Tibial nerve (tissue), 4 donors: Measurements from ENCODE around the gene URGCP. TPM values are rescaled to one million over a fixed set of nuclear protein-coding genes. Genes with fewer than 3 reads are reported as not detected.
"Not testable (repeated sequence)": the region's sequence is repeated elsewhere in the genome, so short reads cannot be mapped to it uniquely, and the experiment has no call there.

Experiments used
- DNase-seq, 2 donors: peaks; one replicate each; pipeline ENCODE4 v3.0.0-alpha.2; 2019; ENCODE audit warnings: low spot score in 2 of 2
- H3K27ac ChIP-seq, 4 donors: fragments of 200-600 bp; sonication (generic) in 3 of 4; one replicate each; pipeline ENCODE4 v1.5.1; 2017 to 2019; ENCODE audit warnings: mild to moderate bottlenecking in 1 of 4
- H3K27me3 ChIP-seq, 2 donors: fragments of 200-600 bp; sonication (generic) in 1 of 2; one replicate each; pipeline versions ENCODE4 v1.5.1 to v1.6.0; 2017 to 2019
- H3K36me3 ChIP-seq, 3 donors: fragments of 200-600 bp; sonication (generic); one replicate each; pipeline ENCODE4 v1.5.1; 2018 to 2019
- H3K4me1 ChIP-seq, 4 donors: fragments of 200-600 bp; sonication (generic) in 3 of 4; one replicate each; pipeline ENCODE4 v1.5.1; 2017 to 2019
- H3K4me3 ChIP-seq, 4 donors: fragments of 200-600 bp; sonication (generic) in 3 of 4; one replicate each; pipeline ENCODE4 v1.5.1; 2017 to 2019; ENCODE audit warnings: mild to moderate bottlenecking in 1 of 4, moderate library complexity in 1 of 4
- H3K9me3 ChIP-seq, 4 donors: fragments of 200-600 bp; sonication (generic) in 3 of 4; one replicate each; pipeline ENCODE4 v1.5.1; 2017 to 2019
- CTCF ChIP-seq, 5 experiments: fragments of 200-600 bp in 3 of 5; fragments of 450-650 bp in 2 of 5; sonication (generic) in 3 of 5; IDR thresholded peaks; one replicate each; pipeline ENCODE4 v1.5.1; 2016 to 2019; ENCODE audit warnings: antibody characterized with exemption in 5 of 5, mild to moderate bottlenecking in 3 of 5, moderate library complexity in 2 of 5
- EP300 ChIP-seq, 2 donors: sonication (generic); formaldehyde crosslinking; IDR thresholded peaks; one replicate each; pipeline ENCODE4 v1.6.1; 2017; ENCODE audit warnings: antibody characterized with exemption in 2 of 2, mild to moderate bottlenecking in 1 of 2
- POLR2A ChIP-seq, 2 donors: fragments of 450-650 bp; IDR thresholded peaks; one replicate each; pipeline ENCODE4 v1.6.1; 2017; ENCODE audit warnings: antibody characterized with exemption in 2 of 2, mild to moderate bottlenecking in 2 of 2, moderate library complexity in 2 of 2
- WGBS, 2 donors: methylation state at CpG; one replicate each; pipeline ENCODE4 v1.1.5; 2018; 5-methylcytosine and 5-hydroxymethylcytosine counted together
- small RNA-seq: library from RNA; depleted of rRNA; stranded (forward); fragments of <200 nt; gene quantifications from one replicate; pipeline ENCODE3, GENCODE V24; 2016
- total RNA-seq, 4 donors: library from RNA; depleted of rRNA; stranded (reverse); fragments of >200 nt; gene quantifications; one replicate each; pipeline ENCODE4 v1.1.0, GENCODE V29; 2016

The URGCP gene
- total RNA-seq, 4 donors from 2014 or later: 25.7 to 32.0 (median 28.8) TPM

- Histone ChIP-seq H3K36me3 (no peaks in the 10 kb centered on the region), H3K9me3 (no peaks in the 10 kb centered on the region), H3K4me3 (no peak overlapping the region), H3K27ac (peak overlapping the region in 2 of 4 donors; percentile 10 to 69), H3K4me1 (peaks cover 0 to 11% (median 0%) of the 10 kb centered on the region in 4 donors), H3K27me3 (no peaks in the 10 kb centered on the region)
- 84 to 87% methylated on average over 9 of the region's 9 CpGs for WGBS, 2 donors
- no peak for DNase-seq
- TF ChIP-seq POLR2A (IDR thresholded peaks at IDR 0.05) (no peak), CTCF (IDR thresholded peaks at IDR 0.05) (no peak), EP300 (IDR thresholded peaks at IDR 0.05) (no peak)
Measured at GRCh38 chr7:43838201-43838658, 68.2 kb downstream of the URGCP start.

- 64 to 69% methylated on average over 8 of the region's 8 CpGs for WGBS, 2 donors
Measured at GRCh38 chr7:43834463-43835251, 71.7 kb downstream of the URGCP start.

GRCh38 chr7:43830917-43831316 lies 75.5 kb downstream of the URGCP start:
- DNase-seq, H3K36me3 ChIP-seq, H3K4me1 ChIP-seq, H3K27me3 ChIP-seq, H3K9me3 ChIP-seq, H3K27ac ChIP-seq, H3K4me3 ChIP-seq: not testable (repeated sequence)

More at GRCh38 chr7:43834463-43835251, 71.7 kb downstream of the URGCP start:
- Histone ChIP-seq H3K36me3 (no peaks in the 10 kb centered on the region), H3K4me1 (peaks cover 0 to 11% (median 0%) of the 10 kb centered on the region in 4 donors), H3K27me3 (peaks cover 0 to 5% of the 10 kb centered on the region in 2 donors), H3K27ac (no peak overlapping the region), H3K9me3 (no peaks in the 10 kb centered on the region), H3K4me3 (peak overlapping the region in 2 of 4 donors; percentile 22 to 26)
- DNase-seq: no peak
- no peak for TF ChIP-seq EP300 (IDR thresholded peaks at IDR 0.05)
- no peak for TF ChIP-seq CTCF (IDR thresholded peaks at IDR 0.05)
- no peak for TF ChIP-seq POLR2A (IDR thresholded peaks at IDR 0.05)

Small RNA genes within 50 kb of the gene (small RNA-seq; reads per million reads assigned to genes)
- gene MRPS24: 0.28 reads per million

Other genes starting within 250 kb of the URGCP start
- gene COA1, start 177.1 kb downstream of the URGCP start, total RNA-seq: 10 to 100 TPM; 58.5 to 74.1 (median 64.7) TPM
- 10 to 100 TPM; 32.2 to 70.5 (median 48.5) TPM for gene BLVRA, start 147.9 kb downstream of the URGCP start, total RNA-seq
- gene MRPS24, start 37.1 kb downstream of the URGCP start, total RNA-seq: 10 to 100 TPM; 61.8 to 90.2 (median 82.3) TPM
- gene UBE2D4, start 19.8 kb upstream of the URGCP start, total RNA-seq: 10 to 100 TPM; 12.9 to 18.2 (median 15.1) TPM
- gene SPDYE1, start 91.3 kb upstream of the URGCP start, total RNA-seq: not detected
- gene DBNL, start 138.1 kb upstream of the URGCP start, total RNA-seq: 100 to 1,000 TPM; 113 to 139 (median 126) TPM
- under 1 TPM in 1 of 4 donors, not detected in 3; 0.98 TPM for gene PGAM2, start 159.0 kb upstream of the URGCP start, total RNA-seq
- 100 to 1,000 TPM in 1 of 4 donors, 10 to 100 TPM in 3; 31.0 to 104 (median 89.5) TPM for gene POLM, start 175.9 kb upstream of the URGCP start, total RNA-seq
- 100 to 1,000 TPM; 142 to 440 (median 264) TPM for gene AEBP1, start 197.7 kb upstream of the URGCP start, total RNA-seq
- gene POLD2, start 217.0 kb upstream of the URGCP start, total RNA-seq: 10 to 100 TPM; 33.9 to 87.9 (median 71.0) TPM
- not detected for gene MYL7, start 234.7 kb upstream of the URGCP start, total RNA-seq